ENCODE data around the gene TGFBR1. TPM values are rescaled to one million over a fixed set of nuclear protein-coding genes. Genes with fewer than 3 reads are reported as not detected.

Gene TGFBR1
- total RNA-seq, 4 donors from 2014 or later, result 37.0 to 65.8 (median 48.8) TPM

GRCh38 chr9:99133145-99133544 is 28.2 kb downstream of the TGFBR1 start:
- peaks cover 0 to 13% of the 10 kb centered on the region in 2 donors for H3K36me3 ChIP-seq
- no peak for ATAC-seq
- TF ChIP-seq CTCF (IDR thresholded peaks at IDR 0.05) (no peak), EP300 (IDR thresholded peaks at IDR 0.05) (no peak), POLR2AphosphoS5 (IDR thresholded peaks at IDR 0.05) (no peak), POLR2A (IDR thresholded peaks at IDR 0.05) (no peak)
- no peak overlapping the region for H3K4me3 ChIP-seq
- H3K27ac ChIP-seq, result no peak overlapping the region
- WGBS, 2 donors (ENCODE audit: low coverage in 1 of 2), result 41 to 65% methylated on average over 2 of the region's 2 CpGs
- H3K27me3 ChIP-seq, result no peaks in the 10 kb centered on the region
- no peaks in the 10 kb centered on the region for H3K9me3 ChIP-seq
- H3K4me1 ChIP-seq, result peaks cover 0 to 25% (median 0%) of the 10 kb centered on the region in 3 donors

- Histone ChIP-seq H3K9me3 (no peaks in the 10 kb centered on the region), H3K27me3 (no peaks in the 10 kb centered on the region), H3K4me3 (no peak overlapping the region), H3K4me1 (peaks cover 0 to 22% (median 0%) of the 10 kb centered on the region in 3 donors), H3K27ac (no peak overlapping the region), H3K36me3 (peaks cover 0 to 23% of the 10 kb centered on the region in 2 donors)
- TF ChIP-seq POLR2A (IDR thresholded peaks at IDR 0.05) (no peak), POLR2AphosphoS5 (IDR thresholded peaks at IDR 0.05) (no peak), EP300 (IDR thresholded peaks at IDR 0.05) (no peak), CTCF (IDR thresholded peaks at IDR 0.05) (no peak)
- no peak for ATAC-seq
These were observed 30.0 kb downstream of the TGFBR1 start for GRCh38 chr9:99134893-99135341.

GRCh38 chr9:99135456-99135855 is 30.5 kb downstream of the TGFBR1 start:
- ATAC-seq, result no peak
- TF ChIP-seq CTCF (IDR thresholded peaks at IDR 0.05), result no peak
- TF ChIP-seq POLR2A (IDR thresholded peaks at IDR 0.05), result no peak
- H3K4me3 ChIP-seq, result no peak overlapping the region
- H3K36me3 ChIP-seq, result peaks cover 0 to 20% of the 10 kb centered on the region in 2 donors
- H3K4me1 ChIP-seq, result peaks cover 0 to 27% (median 1%) of the 10 kb centered on the region in 3 donors
- no peaks in the 10 kb centered on the region for H3K27me3 ChIP-seq
- H3K27ac ChIP-seq, result no peak overlapping the region
- WGBS, 2 donors (ENCODE audit: low coverage in 1 of 2), result 69 to 90% methylated on average over 3 of the region's 4 CpGs
- H3K9me3 ChIP-seq, result no peaks in the 10 kb centered on the region

GRCh38 chr9:99137225-99137624 is 32.3 kb downstream of the TGFBR1 start:
- no peak overlapping the region for H3K27ac ChIP-seq
- no peak for ATAC-seq
- WGBS, 2 donors (ENCODE audit: low coverage in 1 of 2), result 85 to 90% methylated on average over 3 of the region's 3 CpGs

More at GRCh38 chr9:99137225-99137624, 32.3 kb downstream of the TGFBR1 start:
- no peak for TF ChIP-seq POLR2A (IDR thresholded peaks at IDR 0.05)
- no peak for TF ChIP-seq EP300 (IDR thresholded peaks at IDR 0.05)
- no peak for TF ChIP-seq POLR2AphosphoS5 (IDR thresholded peaks at IDR 0.05)
- TF ChIP-seq CTCF (IDR thresholded peaks at IDR 0.05), result no peak
- no peak overlapping the region for H3K4me3 ChIP-seq
- peaks cover 0 to 39% (median 2%) of the 10 kb centered on the region in 3 donors for H3K4me1 ChIP-seq
- H3K27me3 ChIP-seq, result no peaks in the 10 kb centered on the region
- H3K9me3 ChIP-seq, result no peaks in the 10 kb centered on the region
- H3K36me3 ChIP-seq, result peaks cover 0 to 23% of the 10 kb centered on the region in 2 donors

All from gastroesophageal sphincter (tissue), 4 donors.